HK-2 (cell line): Measurements from ENCODE around the gene SLX4IP.
A peak's percentile ranks its signal among the peaks of the same experiment; 100 is the strongest.

Experiments used
- DNase-seq: peaks from one replicate; pipeline ENCODE4 v3.0.0-alpha.2; 2018; ENCODE audit not compliant: unreplicated experiment

The SLX4IP gene

GRCh38 chr20:10550204-10551118 lies 115.4 kb downstream of the SLX4IP start:
- DNase-seq, result no peak

DNA sequence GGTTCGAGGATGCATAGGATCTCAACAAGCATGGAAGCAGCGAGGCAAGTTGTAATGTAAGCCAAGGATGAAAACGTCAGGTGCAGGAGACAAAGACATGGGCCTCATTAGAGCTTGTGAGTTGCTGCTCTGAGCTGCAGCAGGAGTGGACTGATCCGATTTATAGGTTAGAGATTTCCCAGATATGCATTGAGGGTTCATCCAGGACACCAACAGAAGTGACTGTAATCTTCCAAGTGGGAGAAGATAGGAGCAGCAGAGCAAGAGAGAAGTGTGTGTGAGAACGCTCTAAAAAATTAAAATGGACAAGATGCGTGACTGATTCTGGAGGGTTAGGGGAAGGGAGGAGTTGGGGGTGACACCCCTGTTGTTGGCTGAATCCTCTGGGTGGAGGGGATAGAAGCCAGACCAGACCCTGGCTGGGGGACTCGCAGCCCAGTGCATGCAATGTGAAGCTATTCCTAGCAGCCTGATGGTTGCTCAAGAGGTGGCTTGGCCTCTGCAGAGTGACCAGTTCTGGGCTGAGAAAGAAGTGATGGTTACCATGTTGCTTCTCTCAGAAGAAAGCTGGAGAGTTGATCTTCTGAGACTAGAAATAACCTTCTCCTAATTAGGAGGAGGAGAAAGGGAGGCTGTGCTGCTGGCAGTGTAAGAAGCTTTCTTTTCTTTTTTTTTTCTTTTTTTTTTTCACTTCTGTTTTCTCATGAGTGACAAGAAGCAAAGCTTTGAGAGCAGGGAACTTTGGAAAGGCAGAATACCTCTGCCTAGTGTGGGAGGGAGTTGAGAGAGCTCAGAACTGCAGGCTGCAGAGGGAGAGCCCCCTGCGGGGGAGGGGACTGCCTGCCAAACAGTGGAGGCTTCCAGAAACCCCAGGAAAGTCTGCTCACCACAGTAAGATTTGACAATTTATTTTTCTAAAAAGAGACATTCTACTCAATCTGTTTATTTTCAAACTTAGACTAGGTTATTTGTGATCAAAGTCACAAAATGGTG lies 116.9 kb downstream of the SLX4IP start:
- DNase-seq, result no peak

DNA sequence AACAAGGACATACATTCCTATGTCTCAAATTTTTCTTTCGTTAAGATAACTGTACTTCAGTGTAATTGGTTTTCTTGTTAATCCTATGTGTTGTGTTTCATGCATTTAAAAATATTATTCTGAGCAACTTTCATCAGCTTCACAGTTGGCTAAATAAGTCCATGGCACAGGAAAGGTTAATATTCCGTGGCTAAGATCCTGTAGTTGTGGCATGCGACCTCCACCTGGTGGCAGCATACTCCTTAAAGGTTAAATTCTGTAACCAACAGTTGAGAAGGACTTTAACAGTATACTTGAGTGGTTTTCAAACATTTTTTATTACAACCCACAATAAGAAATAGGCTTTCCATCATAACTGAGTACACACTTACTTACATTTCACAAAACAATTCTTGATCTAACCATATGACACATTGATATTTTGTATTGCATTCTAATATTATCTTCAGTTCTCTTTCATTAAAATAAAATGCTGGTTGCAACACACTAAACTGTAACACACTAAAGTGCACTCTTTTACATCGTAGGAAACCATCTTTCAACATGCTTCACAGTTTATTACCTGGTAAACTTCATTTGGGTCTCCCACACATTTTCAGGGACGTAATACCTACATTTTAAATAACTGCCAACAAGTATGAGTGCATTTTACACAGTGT lies 118.3 kb downstream of the SLX4IP start:
- peak; percentile 56 for DNase-seq

- no peak for DNase-seq
Measured at GRCh38 chr20:10554285-10554684, 119.2 kb downstream of the SLX4IP start.

GRCh38 chr20:10555393-10555792 lies 120.3 kb downstream of the SLX4IP start:
- no peak for DNase-seq

DNA sequence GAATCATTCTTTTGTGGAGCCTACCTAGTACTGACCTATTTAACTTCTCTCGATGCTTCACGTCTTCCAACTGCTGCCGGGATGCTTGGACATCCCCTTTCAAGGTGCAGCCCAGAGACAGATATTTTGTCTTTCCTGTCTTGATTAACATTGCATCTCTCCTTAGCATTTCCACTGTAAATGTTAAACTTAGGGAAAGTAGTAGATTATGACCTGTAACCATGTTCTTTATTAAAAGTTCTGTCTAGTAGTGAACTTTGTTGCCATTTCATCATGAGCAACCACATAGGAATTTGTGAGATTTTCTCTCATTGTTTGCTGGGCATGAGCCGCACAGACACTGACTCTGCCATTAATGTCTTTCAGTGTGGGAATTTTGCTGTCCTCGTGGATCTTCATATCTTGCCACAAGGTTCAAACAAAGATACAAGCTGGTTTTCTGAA lies 120.8 kb downstream of the SLX4IP start:
- DNase-seq, result peak; percentile 31

- DNase-seq, result no peak
Measured at GRCh38 chr20:10556519-10557083, 121.5 kb downstream of the SLX4IP start.

GRCh38 chr20:10557685-10558084 lies 122.6 kb downstream of the SLX4IP start:
- peak; percentile 55 for DNase-seq

DNA sequence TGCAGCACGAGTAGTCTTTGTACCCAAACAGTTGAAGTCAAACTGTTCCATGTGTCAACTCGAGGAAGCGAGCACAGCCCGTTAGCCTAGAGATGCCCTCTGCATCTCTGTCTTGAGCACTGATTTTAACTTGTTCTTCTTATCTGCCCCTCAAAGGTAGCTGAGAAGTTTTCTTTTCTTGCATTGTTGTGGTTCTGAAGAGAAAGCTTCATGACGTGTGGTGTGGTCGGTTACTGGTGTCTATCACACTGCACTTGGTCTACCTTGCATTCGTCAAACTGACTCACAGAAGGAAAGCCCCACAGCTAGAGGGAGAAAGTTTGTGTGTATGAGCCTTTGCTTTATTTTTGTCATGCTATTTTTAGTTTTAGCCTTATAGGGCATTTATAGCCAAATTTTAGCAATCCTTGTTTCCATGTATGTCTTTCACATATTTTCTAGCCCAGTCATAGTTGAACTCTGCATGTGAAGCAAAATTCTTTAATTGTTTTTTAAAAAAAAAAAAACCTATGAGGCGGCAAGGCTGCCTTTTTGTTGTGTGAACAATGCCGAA lies 123.6 kb downstream of the SLX4IP start:
- peak; percentile 51 for DNase-seq

DNA sequence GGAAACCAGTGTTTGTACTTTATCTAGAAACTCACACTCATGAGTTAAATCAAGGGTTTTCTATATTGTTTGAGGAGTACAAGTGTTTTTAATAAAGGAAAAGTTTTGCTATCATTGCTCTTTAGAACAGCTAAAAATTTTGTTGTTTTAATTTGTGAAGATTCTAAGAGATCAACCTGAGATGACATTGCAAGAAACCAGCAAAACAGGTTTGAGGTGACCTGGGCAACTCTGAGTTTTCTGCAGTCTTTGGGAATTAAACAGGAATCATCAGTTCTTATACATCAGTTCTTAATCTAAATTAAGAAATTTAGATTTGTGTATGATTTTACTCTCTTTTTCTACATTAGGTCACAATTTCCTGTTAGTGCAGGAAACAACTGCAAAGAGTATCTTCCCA lies 124.2 kb downstream of the SLX4IP start:
- DNase-seq, result no peak

- DNase-seq, result no peak
Measured at GRCh38 chr20:10560686-10561085, 125.6 kb downstream of the SLX4IP start.

DNA sequence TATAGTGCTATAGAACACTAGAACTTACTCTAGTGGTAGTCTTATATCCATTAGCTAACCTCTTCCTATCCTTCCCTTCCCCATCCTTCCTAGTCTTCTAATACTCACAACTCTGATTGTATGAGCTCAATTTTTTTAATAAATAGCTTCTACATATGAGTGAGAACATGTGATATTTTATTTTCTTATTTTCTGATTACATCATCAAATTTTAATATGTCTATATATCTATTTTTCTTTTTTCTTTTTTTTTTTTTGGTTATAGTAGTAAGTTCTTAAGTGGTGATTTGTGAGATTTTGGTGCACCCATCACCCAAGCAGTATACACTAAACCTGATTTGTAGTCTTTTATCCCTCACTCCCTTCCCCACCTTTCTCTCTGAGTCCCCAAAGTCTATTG lies 126.2 kb downstream of the SLX4IP start:
- DNase-seq, result no peak

DNA sequence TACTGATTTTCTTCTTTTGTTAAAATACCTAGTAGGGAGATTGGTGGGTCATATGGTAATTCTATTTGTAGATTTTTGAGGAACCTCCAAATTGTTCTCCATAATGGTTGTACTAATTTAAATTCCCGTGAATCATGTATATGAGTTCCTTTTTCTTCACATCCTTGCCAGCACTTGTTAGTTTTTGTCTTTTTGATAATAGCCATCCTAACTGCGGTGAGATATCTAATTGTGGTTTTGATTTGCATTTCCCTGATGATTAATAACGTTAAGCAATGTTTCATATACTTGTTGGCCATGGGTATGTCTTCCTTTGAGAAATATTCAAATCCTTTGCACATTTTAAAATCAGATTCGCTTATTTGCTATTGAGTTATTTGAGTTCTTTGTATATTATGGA lies 127.8 kb downstream of the SLX4IP start:
- no peak for DNase-seq

DNA sequence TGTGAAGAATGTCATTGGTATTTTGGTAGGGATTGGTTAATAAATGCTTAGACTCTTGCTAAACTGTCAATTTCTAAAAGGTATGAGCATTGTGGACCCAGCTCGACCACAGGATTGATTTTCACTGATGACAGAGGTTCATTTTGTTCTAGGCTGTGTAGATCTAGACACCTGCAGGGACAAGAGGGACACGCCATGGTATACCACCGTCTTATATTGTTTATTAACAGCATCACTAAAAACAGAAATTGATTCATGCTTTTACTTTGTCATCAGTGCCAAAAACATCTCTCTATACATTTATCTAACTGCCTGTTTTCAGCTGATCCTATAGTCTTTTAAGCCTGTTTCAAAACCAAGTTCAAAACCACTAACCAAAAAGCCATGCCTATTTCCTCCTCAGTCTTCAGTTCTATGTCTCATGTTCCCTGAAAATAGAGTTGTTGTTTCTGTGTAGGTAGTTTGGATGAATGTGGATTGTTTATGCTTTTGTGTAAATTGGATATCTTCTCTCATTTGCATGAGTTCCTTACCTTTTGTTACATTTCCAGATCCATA lies 128.9 kb downstream of the SLX4IP start:
- no peak for DNase-seq

GRCh38 chr20:10565191-10565921 lies 130.3 kb downstream of the SLX4IP start:
- no peak for DNase-seq

- DNase-seq, result no peak
Measured at GRCh38 chr20:10565922-10566897, 131.1 kb downstream of the SLX4IP start.

DNA sequence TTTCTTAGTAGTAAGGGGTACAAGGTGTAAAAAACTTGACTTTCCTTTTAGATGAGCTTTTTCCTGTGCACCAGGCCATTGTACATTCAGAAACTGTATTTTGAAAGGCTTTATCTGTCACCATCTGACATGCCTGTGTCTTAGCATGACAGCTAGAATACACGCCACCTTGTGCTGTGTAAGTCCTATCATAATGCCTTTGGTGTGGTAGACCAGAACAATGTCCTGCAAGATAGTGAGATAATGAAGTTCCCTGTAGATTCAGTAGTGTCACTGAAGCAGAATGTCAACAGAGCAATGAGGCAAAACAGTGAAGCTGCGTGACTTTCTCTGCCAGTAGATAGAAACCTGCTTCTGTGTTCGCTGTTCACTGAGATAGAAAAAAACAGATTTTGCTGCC lies 132.9 kb downstream of the SLX4IP start:
- DNase-seq, result no peak

DNA sequence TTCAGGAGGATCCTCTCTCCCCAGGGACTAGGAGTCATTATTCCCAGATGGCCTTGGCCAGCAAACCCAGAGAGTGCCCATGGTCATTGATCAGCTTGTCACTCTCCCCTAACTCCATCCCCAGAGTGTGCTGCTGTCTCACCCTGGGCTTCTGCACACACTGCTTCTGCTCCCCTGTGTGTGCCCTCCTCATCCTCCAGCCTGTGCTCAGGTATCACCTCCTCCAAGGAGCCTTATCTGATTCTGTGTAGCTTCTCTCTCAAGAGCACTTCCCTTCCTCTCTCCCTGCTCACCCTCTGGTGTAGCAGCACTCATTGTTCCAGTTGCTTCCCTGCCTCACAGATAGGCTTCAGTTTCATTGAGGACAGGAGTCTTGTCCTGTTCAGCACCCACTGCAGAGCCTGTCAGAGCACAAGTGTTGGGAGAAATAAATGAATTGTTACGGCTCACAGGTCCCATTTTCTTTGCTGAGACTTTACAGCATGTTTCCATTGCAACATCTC lies 136.3 kb downstream of the SLX4IP start:
- no peak for DNase-seq

DNA sequence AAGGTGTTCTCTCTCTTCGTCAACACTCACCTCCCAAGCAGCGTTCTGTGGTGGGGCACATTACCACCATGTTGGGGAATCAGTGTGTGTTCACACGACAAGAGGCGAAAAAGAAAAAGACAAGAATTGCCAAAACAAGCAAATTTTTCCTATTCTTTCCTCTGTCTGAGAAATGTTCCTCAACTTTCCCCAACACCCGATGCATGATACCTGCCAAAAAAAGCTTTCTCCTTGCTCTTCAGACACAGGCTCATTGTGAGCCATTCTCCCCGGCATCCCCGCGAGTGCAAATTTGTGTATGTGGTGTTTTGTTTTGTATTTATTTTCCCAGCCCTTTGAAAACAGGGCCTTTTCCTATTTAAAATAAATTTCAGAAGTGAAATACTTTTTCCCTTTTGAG lies 137.7 kb downstream of the SLX4IP start:
- DNase-seq, result no peak
